Pons (tissue), 1 donor: ENCODE data around the gene SYNJ2.

Source experiments
- DNase-seq: peaks from one replicate; pipeline ENCODE4 v3.0.0-alpha.2; 2016; ENCODE audit warnings: low spot score

The SYNJ2 gene

GRCh38 chr6:157996918-157997702 is 15.4 kb downstream of the SYNJ2 start:
- DNase-seq, result no peak

GRCh38 chr6:157997893-157998608 is 16.4 kb downstream of the SYNJ2 start:
- no peak for DNase-seq

DNA sequence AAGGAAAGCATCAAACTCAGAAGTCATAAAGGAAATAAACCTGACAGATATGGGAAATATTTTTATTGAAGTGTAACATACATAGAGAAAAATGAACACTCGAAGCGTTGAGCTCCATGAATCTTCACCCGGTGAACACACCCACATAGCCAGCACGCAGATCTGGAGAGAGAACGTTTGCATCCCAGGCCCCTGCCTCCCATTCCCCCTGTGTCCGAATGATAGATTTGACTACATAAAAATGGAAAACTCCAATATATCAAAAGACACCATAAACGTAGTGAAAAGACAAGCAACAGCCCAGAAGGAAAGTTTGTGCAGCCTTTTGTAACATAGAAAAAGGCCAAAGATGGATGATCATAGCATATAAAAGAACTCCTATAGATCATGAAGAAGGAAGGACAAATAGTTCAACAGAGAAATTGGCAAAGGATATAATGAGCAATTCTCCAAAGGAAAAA is 17.1 kb downstream of the SYNJ2 start:
- no peak for DNase-seq

DNA sequence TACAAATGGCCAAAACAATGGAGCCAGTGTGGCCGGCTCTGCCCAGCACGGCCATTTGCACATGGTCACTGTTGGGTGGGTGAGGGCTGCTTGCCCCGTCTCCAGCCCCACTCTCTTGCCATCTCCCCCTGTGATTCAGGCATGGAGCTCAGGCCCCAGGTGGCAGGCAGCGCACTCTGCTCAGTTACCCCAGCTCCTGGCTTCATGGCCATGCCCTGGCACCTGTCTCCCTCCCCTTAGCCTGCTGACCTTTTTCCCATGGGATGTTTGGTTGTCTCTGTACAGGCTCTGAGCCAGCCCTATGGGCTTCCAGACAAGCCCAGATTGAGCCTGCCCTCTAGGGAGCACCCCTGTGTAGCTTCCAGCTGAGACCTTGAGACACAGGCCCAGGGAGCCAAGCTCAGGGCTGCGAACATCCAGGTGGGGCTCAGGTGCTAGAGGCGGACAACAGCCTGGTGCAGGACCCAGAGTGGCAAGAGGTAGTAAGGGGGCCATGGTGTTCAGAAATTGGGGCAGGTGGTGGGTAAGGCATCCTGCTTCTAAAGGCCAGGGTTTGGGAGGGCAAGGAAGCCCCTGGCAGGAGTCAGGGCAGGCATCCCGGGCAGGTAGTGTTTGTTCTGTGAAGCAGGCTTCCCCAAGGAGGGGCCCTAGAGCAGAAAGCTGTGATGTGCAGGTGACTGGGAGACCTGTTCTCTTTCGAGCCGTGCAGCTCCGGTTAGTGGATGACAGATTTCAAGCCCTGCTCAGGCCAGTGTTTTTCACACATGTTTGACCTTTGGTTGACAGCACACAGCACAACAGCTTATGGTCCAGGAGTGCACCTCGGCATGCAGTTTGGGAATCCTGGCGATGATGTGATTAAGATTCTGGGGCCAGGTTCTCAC is 17.7 kb downstream of the SYNJ2 start:
- peak; percentile 97 for DNase-seq

DNA sequence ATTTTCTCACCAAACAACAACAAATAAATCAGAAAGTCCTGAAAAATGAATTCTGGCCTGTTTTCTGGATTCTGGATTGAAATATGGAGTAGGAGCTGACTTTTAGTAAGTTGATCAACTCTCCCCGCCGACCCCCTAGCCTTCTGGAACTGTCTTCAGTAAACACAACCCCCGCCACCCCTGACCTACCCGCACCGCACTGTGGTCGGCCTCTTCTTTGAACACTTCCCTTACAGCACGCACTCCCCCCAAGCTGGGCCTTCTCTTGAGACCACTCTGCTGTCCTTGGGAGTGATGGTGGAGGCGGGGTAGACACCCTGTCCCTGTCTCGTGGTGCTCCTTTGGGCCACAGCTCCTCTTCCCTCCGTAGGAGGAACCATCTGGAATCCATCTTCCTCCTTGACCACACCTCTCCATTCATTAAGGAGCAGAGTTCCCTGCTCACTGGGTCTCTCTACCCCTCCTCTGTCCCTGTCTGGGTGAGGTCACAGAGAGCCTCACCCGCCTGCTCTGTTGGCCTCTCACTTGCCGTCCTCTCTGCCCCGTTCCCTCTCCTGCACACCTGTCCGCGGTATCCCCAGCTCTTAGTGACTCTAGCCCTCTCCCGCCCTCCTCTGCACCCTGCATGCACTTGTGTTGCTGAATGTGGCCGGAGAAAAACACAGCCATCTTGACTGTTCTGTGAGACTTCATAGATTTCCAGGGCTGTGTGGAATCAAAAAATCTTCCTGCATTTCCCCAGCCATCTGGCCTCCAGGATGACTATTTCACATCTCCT is 19.1 kb downstream of the SYNJ2 start:
- no peak for DNase-seq

- no peak for DNase-seq
These were observed 20.7 kb downstream of the SYNJ2 start for GRCh38 chr6:158002249-158002950.

DNA sequence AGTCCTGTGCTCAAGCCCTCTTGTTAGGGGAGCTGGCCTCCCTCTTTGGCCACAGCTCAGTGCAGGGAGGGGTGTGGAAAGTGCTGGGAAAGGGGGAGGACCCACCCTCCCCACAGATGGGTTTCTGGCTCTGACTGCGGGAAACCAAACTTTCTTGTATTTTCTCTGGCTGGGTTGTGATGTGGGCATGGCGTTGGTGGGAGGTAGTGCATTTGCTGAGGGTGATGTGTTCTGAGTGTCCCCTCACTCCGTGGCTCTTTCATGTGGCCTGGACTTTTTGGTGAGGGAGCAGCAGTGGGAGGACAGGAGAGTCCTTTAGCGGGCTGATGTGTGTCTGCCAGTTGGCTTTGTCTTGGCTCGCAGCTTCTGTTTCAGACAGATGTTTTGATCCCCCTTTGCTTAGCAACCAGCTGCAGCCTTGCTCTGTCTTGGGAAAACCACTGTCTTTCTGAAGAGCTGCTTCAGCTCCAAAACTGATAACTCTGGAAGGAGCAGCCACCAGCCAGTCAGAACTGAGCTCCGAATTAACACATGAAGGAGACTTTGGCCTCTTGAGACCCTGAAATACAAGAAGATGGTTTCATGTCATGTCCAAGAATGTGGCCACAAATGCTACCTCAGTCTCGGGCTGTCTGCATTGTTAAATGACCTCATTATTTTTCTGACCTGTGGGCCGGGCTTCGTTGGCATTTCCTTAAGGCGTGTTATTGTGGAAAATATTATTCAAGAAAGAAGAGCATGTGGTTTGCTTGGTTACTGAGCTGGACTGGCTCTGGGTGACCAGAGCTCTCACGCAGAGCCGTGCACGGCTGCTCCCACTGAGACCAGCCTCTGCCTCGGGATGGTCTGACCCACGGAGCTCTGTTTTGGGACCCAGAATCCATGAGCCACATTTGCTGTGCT is 21.5 kb downstream of the SYNJ2 start:
- peak; percentile 60 for DNase-seq

GRCh38 chr6:158003910-158004700 is 22.4 kb downstream of the SYNJ2 start:
- DNase-seq, result no peak

GRCh38 chr6:158004701-158005095 is 23.0 kb downstream of the SYNJ2 start:
- no peak for DNase-seq

DNA sequence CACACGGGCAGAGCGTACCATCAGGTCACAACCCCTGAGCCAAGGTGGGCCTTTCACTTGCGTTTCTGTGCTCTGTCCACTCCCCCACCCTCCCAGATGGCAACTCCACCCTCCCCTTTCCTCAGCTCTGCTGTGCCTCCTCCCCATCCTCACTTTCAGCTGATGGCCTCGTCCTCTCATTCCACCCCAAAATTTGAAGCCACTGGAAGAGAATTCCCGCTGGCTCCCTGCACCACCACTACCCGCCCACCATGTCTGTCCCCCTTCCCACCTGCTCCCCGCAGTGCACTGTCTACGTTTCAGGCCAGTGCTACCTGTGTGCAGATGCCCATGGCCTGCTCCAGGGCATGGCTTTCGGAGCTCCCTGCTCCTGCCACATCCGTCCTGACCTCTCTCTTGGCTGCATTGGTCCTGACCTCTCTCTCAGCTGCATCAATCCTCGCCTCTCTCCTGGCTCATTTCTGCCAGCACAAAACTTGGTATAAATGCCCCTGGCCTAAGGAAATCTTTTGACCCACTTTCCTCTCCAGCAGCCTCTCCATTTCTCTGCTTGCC is 24.0 kb downstream of the SYNJ2 start:
- DNase-seq, result no peak

DNA sequence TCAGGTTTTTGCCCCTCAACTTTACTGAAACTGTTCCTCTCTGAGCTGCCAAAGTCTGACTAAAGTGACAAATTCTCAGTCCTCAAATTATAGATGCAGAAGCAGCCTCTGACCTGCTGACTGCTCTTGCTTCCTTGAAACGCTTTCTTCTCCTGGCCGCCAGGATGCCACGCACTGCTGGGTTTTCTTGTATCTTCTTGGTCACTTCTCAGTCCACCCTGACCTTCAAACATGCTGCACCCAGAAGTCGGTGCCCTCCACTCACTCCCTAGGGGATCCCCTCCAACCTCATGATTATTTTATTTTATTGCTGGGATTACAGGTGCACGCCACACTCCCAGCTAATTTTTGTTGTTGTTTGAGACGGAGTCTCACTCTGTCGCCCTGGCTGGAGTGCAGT is 24.7 kb downstream of the SYNJ2 start:
- no peak for DNase-seq

- no peak for DNase-seq
These were observed 25.3 kb downstream of the SYNJ2 start for GRCh38 chr6:158006821-158007570.

GRCh38 chr6:158008864-158009113 is 27.1 kb downstream of the SYNJ2 start:
- DNase-seq, result no peak

DNA sequence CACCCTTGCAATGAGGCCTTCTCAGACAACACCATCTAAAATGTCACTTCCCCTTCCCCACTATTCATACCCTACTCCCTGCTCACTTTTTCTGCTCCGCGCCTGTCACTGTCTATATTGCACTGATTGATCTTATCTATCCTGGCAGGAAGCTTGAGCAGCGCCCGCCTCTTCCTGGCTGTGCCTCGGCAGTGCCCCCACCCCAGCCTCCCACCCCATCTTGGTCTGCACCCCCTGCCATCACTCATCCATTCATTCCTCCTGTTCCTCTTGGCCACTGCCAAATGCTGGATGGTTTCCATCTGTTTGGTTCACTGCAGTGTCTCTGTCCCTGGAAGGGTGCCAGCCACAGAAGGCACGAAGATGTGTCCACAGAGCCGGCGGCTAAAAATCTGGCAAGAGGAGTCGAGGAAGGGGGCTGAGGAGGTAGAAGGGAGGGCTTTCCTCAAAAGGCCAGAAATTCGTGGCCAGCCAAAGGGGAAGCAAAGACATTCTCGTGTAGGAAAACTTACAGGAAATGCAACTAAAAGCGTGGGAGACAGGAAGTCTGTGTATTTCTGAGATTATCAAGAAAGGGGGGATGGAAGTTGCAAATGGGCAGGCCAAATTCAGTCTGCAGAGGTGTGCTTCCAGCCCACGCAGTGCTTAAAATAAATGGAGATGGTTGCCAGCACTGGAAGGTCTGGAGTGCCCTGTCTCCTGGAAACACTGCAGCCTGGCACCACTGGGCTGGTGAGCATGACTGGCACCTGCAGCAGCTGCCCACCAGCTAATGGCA is 27.6 kb downstream of the SYNJ2 start:
- peak; percentile 94 for DNase-seq

DNA sequence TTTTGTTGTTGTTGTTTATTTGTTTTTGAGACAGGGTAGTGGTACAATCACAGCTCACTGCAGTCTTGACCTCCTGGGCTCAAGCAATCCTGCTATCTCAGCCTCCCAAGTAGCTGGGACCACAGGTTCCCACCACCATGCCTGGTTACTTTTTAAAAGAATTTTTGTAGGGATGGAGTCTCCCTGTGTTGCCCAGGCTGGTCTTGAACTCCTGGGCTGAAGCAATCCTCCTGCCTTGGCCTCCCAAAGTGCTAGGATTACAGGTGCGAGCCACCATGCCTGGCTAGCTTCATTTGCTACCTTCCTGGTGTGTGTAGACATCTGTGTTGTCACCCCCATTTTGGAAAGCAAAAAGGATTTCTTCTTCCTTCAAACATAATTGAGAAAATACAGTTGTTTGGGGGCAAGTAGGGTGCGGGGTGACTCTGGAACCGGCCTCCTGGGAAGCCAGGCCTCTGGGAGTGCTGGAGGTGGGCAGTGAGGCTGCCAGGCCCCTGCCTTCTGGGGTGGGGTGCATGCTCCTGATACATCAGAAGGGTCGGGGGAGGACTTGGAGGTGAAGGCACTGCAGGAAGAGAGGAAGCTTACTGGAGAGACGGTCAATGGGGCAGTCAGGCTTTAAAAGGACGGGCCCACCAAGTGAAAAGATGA is 28.4 kb downstream of the SYNJ2 start:
- no peak for DNase-seq

- peak; percentile 51 for DNase-seq
These were observed 29.2 kb downstream of the SYNJ2 start for GRCh38 chr6:158010591-158011477.
